ENCODE data around the gene SLC12A8. TPM values are rescaled to one million over a fixed set of nuclear protein-coding genes. Genes with fewer than 3 reads are reported as not detected.
A peak's percentile ranks its signal among the peaks of the same experiment; 100 is the strongest.

Gene SLC12A8
- total RNA-seq, 1 donor from 2014 or later = 2.2 TPM

DNA sequence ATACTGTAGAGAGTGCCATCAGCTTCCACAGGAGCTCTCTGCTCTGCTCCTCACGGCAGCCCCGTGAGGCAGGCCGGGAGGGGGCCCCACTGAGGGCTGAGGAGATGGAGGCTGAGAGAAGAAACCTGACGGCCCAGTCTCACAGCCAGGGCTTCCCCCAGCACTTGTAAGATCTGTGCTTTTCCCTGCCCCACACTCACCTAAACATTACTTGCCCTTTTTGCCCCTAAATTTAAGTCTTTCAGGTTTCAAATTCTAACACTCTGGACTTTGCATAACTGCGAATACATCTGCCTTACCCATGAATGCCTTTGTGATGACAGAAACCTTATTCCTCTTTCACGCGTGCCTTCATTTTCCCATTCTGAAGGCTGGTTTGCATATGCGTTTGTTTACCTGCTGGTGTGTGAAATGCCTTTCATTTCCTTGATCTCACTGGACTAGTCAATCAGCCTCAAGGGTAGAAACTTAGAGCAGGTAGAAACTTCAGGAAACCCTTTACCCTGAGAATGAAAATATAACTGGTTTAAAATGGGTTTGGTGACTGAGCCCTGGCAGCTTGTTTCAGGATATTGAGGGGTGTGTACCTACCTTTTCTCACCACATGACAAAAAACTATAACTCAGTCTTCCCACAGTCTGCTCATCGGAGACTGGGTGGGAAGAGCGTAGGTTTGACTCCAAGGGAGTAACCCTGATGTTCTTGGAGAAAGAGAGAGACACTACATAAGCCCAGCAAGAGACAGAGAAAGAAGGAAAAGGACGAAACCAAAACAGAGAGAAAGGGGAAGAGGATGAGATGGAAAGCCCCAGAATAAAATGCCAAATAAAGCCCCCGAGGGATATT is 20.1 kb downstream of the SLC12A8 start:
- no peak overlapping the region for H3K27ac Mint-ChIP-seq
- Histone ChIP-seq H3K4me1 (peaks cover 10% of the 10 kb centered on the region), H3K27me3 (no peaks in the 10 kb centered on the region), H4K20me1 (ENCODE audit: low read depth) (no peaks in the 10 kb centered on the region), H3K9ac (no peak overlapping the region), H3K4me2 (no peak overlapping the region), H3F3A (ENCODE audit: low read depth) (peaks cover 11% of the 10 kb centered on the region), H3K36me3 (no peaks in the 10 kb centered on the region), H3K79me2 (ENCODE audit: low read depth) (no peaks in the 10 kb centered on the region), H3K9me3 (ENCODE audit: low read depth) (no peaks in the 10 kb centered on the region), H3K27ac (no peak overlapping the region), H2AFZ (replicated peaks) (peak overlapping the region; percentile 15), H3K4me3 (no peak overlapping the region)
- DNase-seq (ENCODE audit: low spot score) = peak; percentile 29
- H3K4me1 Mint-ChIP-seq = peaks cover 6% of the 10 kb centered on the region
- no peak overlapping the region for H3K4me3 Mint-ChIP-seq
- H3K9me3 Mint-ChIP-seq = no peaks in the 10 kb centered on the region
- TF ChIP-seq EZH2 (IDR thresholded peaks at IDR 0.05) = no peak
- TF ChIP-seq, protein P1, sequence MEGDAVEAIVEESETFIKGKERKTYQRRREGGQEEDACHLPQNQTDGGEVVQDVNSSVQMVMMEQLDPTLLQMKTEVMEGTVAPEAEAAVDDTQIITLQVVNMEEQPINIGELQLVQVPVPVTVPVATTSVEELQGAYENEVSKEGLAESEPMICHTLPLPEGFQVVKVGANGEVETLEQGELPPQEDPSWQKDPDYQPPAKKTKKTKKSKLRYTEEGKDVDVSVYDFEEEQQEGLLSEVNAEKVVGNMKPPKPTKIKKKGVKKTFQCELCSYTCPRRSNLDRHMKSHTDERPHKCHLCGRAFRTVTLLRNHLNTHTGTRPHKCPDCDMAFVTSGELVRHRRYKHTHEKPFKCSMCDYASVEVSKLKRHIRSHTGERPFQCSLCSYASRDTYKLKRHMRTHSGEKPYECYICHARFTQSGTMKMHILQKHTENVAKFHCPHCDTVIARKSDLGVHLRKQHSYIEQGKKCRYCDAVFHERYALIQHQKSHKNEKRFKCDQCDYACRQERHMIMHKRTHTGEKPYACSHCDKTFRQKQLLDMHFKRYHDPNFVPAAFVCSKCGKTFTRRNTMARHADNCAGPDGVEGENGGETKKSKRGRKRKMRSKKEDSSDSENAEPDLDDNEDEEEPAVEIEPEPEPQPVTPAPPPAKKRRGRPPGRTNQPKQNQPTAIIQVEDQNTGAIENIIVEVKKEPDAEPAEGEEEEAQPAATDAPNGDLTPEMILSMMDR (IDR thresholded peaks at IDR 0.05) = peak; percentile 32
- H3K36me3 Mint-ChIP-seq = no peaks in the 10 kb centered on the region
- H3K27me3 Mint-ChIP-seq (ENCODE audit: insufficient read depth, low read depth) = peaks cover 8% of the 10 kb centered on the region

DNA sequence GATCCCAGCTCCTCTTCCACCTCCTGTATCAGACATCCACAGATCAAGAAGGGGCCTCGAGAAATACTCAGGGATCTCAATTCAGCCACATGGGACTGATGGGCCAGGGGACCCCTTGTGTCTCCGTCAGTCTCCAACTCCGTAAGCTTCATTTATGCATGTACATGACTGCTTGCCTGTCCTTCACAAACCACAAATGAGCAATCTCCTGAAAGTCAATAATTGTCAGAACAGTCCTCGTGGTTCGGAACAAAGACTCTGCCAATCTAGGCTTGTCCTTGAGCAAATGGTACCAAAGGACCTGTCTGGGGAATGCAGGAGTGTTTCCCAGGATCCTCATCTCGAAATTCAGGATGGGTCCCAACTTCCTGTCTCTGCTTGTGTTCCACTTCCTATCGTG is 20.8 kb downstream of the SLC12A8 start:
- DNase-seq (ENCODE audit: low spot score) = no peak
- Histone ChIP-seq H3F3A (ENCODE audit: low read depth) (peaks cover 15% of the 10 kb centered on the region), H3K27ac (no peak overlapping the region), H3K4me2 (no peak overlapping the region), H4K20me1 (ENCODE audit: low read depth) (no peaks in the 10 kb centered on the region), H3K4me1 (peaks cover 17% of the 10 kb centered on the region), H3K36me3 (no peaks in the 10 kb centered on the region), H3K4me3 (no peak overlapping the region), H2AFZ (replicated peaks) (peak overlapping the region; percentile 15), H3K79me2 (ENCODE audit: low read depth) (no peaks in the 10 kb centered on the region), H3K9me3 (ENCODE audit: low read depth) (no peaks in the 10 kb centered on the region), H3K9ac (no peak overlapping the region), H3K27me3 (no peaks in the 10 kb centered on the region)
- H3K4me3 Mint-ChIP-seq = no peak overlapping the region
- TF ChIP-seq EZH2phosphoT487 (IDR thresholded peaks at IDR 0.05) (no peak), EZH2 (IDR thresholded peaks at IDR 0.05) (no peak)
- TF ChIP-seq, protein P1 (IDR thresholded peaks at IDR 0.05) = no peak
- no peaks in the 10 kb centered on the region for H3K9me3 Mint-ChIP-seq
- H3K27me3 Mint-ChIP-seq (ENCODE audit: insufficient read depth, low read depth) = peaks cover 8% of the 10 kb centered on the region
- no peak overlapping the region for H3K27ac Mint-ChIP-seq
- H3K4me1 Mint-ChIP-seq = peaks cover 12% of the 10 kb centered on the region
- no peaks in the 10 kb centered on the region for H3K36me3 Mint-ChIP-seq

DNA sequence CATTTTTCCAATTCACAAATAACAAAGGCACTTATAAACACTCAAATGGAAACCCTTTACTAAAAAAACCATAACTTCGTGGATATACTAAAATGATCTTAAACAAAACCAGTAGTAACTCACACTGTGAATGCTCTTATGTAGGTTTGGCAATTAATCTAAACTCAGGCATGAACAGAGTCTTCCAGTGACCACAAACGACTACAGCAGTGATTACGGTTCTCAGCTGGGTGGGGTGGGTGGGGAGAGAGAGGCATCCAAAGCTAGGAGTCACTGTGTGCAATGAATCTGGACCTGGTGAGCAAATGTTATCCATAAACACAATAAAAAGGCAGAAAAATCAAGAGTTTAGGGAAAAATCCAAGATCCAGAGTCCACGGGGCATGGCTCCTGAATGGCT is 21.3 kb downstream of the SLC12A8 start:
- Histone ChIP-seq H3K27me3 (no peaks in the 10 kb centered on the region), H3K36me3 (no peaks in the 10 kb centered on the region), H4K20me1 (ENCODE audit: low read depth) (no peaks in the 10 kb centered on the region), H3K27ac (no peak overlapping the region), H3F3A (ENCODE audit: low read depth) (peaks cover 20% of the 10 kb centered on the region), H3K9me3 (ENCODE audit: low read depth) (no peaks in the 10 kb centered on the region), H2AFZ (replicated peaks) (no peak overlapping the region), H3K79me2 (ENCODE audit: low read depth) (no peaks in the 10 kb centered on the region), H3K4me2 (no peak overlapping the region), H3K4me1 (peaks cover 21% of the 10 kb centered on the region), H3K4me3 (no peak overlapping the region), H3K9ac (no peak overlapping the region)
- Mint-ChIP-seq H3K36me3 (no peaks in the 10 kb centered on the region), H3K4me1 (peaks cover 17% of the 10 kb centered on the region), H3K27me3 (ENCODE audit: insufficient read depth, low read depth) (peaks cover 8% of the 10 kb centered on the region), H3K27ac (no peak overlapping the region), H3K4me3 (no peak overlapping the region), H3K9me3 (no peaks in the 10 kb centered on the region)
- DNase-seq (ENCODE audit: low spot score) = no peak
- TF ChIP-seq EZH2 (IDR thresholded peaks at IDR 0.05) = no peak

DNA sequence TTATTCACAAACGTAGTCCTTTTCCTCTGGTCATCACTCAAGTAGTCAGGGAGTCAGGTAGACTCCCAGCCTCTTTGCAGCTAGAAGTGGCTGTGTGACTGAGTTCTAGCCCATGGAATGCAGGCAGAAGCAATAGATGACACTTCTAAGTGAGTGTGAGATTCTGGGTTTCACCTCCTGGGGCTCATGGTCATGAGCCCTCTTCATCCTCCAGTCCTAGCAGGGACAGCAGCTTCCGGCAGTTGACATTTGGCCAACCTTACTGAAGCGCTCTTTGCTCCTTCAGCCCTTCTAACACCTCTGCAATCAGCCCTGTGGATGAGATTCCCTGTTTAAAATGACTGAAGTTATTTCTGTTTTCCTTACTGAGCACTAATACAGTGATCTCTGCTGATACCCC is 21.8 kb downstream of the SLC12A8 start:
- Histone ChIP-seq H3K36me3 (no peaks in the 10 kb centered on the region), H3K9me3 (ENCODE audit: low read depth) (no peaks in the 10 kb centered on the region), H2AFZ (replicated peaks) (no peak overlapping the region), H4K20me1 (ENCODE audit: low read depth) (no peaks in the 10 kb centered on the region), H3F3A (ENCODE audit: low read depth) (peaks cover 22% of the 10 kb centered on the region), H3K27ac (no peak overlapping the region), H3K9ac (no peak overlapping the region), H3K79me2 (ENCODE audit: low read depth) (no peaks in the 10 kb centered on the region), H3K27me3 (no peaks in the 10 kb centered on the region), H3K4me3 (no peak overlapping the region), H3K4me1 (peaks cover 25% of the 10 kb centered on the region), H3K4me2 (no peak overlapping the region)
- Mint-ChIP-seq H3K9me3 (no peaks in the 10 kb centered on the region), H3K36me3 (no peaks in the 10 kb centered on the region), H3K27me3 (ENCODE audit: insufficient read depth, low read depth) (peaks cover 8% of the 10 kb centered on the region), H3K4me1 (peaks cover 21% of the 10 kb centered on the region), H3K4me3 (no peak overlapping the region), H3K27ac (no peak overlapping the region)
- no peak for DNase-seq (ENCODE audit: low spot score)
- TF ChIP-seq, protein P1 (IDR thresholded peaks at IDR 0.05) = no peak
- no peak for TF ChIP-seq EZH2 (IDR thresholded peaks at IDR 0.05)
- no peak for TF ChIP-seq EZH2phosphoT487 (IDR thresholded peaks at IDR 0.05)
